ENCODE measurements around the gene CFAP57.

GRCh38 chr1:43275826-43276620, 103.9 kb downstream of the CFAP57 start:
- TF ChIP-seq, protein P1, sequence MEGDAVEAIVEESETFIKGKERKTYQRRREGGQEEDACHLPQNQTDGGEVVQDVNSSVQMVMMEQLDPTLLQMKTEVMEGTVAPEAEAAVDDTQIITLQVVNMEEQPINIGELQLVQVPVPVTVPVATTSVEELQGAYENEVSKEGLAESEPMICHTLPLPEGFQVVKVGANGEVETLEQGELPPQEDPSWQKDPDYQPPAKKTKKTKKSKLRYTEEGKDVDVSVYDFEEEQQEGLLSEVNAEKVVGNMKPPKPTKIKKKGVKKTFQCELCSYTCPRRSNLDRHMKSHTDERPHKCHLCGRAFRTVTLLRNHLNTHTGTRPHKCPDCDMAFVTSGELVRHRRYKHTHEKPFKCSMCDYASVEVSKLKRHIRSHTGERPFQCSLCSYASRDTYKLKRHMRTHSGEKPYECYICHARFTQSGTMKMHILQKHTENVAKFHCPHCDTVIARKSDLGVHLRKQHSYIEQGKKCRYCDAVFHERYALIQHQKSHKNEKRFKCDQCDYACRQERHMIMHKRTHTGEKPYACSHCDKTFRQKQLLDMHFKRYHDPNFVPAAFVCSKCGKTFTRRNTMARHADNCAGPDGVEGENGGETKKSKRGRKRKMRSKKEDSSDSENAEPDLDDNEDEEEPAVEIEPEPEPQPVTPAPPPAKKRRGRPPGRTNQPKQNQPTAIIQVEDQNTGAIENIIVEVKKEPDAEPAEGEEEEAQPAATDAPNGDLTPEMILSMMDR (IDR thresholded peaks at IDR 0.05 in 2 of 3, conservative IDR thresholded peaks at IDR 0.05 in 1 of 3; ENCODE audit: insufficient read depth in 2 of 3, low read depth in 1 of 3, low read length in 3 of 3) = no peak
- TF ChIP-seq ZNF707 (CRISPR knock-in tag; conservative IDR thresholded peaks at IDR 0.05) (no peak), POLR2A (conservative IDR thresholded peaks at IDR 0.05) (no peak), ZNF644 (tag; IDR thresholded peaks at IDR 0.05; ENCODE audit: low read depth) (no peak), CHD4 (IDR thresholded peaks at IDR 0.05; ENCODE audit: insufficient read depth, insufficient replicate concordance, low read depth, low read length, poor library complexity, severe bottlenecking) (no peak), MXI1 (IDR thresholded peaks at IDR 0.05; ENCODE audit: low read depth, low read length) (no peak), NR2C2 (CRISPR knock-in tag; IDR thresholded peaks at IDR 0.05) (no peak), NR2C2 (tag; IDR thresholded peaks at IDR 0.05) (no peak), HDAC8 (tag; IDR thresholded peaks at IDR 0.05) (no peak)
- TF ChIP-seq, protein P2, sequence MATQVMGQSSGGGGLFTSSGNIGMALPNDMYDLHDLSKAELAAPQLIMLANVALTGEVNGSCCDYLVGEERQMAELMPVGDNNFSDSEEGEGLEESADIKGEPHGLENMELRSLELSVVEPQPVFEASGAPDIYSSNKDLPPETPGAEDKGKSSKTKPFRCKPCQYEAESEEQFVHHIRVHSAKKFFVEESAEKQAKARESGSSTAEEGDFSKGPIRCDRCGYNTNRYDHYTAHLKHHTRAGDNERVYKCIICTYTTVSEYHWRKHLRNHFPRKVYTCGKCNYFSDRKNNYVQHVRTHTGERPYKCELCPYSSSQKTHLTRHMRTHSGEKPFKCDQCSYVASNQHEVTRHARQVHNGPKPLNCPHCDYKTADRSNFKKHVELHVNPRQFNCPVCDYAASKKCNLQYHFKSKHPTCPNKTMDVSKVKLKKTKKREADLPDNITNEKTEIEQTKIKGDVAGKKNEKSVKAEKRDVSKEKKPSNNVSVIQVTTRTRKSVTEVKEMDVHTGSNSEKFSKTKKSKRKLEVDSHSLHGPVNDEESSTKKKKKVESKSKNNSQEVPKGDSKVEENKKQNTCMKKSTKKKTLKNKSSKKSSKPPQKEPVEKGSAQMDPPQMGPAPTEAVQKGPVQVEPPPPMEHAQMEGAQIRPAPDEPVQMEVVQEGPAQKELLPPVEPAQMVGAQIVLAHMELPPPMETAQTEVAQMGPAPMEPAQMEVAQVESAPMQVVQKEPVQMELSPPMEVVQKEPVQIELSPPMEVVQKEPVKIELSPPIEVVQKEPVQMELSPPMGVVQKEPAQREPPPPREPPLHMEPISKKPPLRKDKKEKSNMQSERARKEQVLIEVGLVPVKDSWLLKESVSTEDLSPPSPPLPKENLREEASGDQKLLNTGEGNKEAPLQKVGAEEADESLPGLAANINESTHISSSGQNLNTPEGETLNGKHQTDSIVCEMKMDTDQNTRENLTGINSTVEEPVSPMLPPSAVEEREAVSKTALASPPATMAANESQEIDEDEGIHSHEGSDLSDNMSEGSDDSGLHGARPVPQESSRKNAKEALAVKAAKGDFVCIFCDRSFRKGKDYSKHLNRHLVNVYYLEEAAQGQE (IDR thresholded peaks at IDR 0.05; ENCODE audit: borderline replicate concordance) = no peak
- TF ChIP-seq, protein P2 (CRISPR knock-in tag; IDR thresholded peaks at IDR 0.05; ENCODE audit: low read depth) = no peak

All from K562 (cell line).